K562 (cell line): Measurements from ENCODE around the gene ACSBG1. TPM values are rescaled to one million over a fixed set of nuclear protein-coding genes. Genes with fewer than 3 reads are reported as not detected.
A peak's percentile ranks its signal among the peaks of the same experiment; 100 is the strongest.

Experiments
- ATAC-seq: fragments of 200-7000 bp; cut with Tn5 transposase; 3 replicates; pipeline ENCODE4 v1.9.1; 2020; ENCODE audit warnings: moderate library complexity
- BruUV-seq: library from RNA; stranded (reverse); fragments of 400-500 nt; replicated peaks from 2 replicates; lab custom pipeline; 2021; lab: Mats Ljungman, UMichigan
- CTCF ChIA-PET: fragments of 300-600 bp; formaldehyde crosslinking; extraction: SDS; loops from one replicate; lab custom pipeline; 2021; ENCODE audit warnings: low intra/inter-chr PET ratio; lab: Yijun Ruan, JAX
- POLR2A ChIA-PET: fragments of 300-600, 350-650 bp; sonication (Branson Sonifier 250); formaldehyde crosslinking; extraction: SDS; loops from one replicate; lab custom pipeline; 2021; ENCODE audit warnings: antibody characterized with exemption, inconsistent platforms; lab: Yijun Ruan, JAX
- DNase-seq, 4 experiments: peaks; one replicate each; pipeline versions ENCODE4 v3.0.0 to v3.0.0-alpha.2; 2011 to 2018; ENCODE audit warnings: low spot score in 3 of 4, mixed read lengths in 3 of 4; ENCODE audit errors: extremely low read depth in 1 of 4
- FAIRE-seq: peaks from 2 replicates; lab custom pipeline; 2011; peaks lifted over from hg19 to GRCh38; lab: Jason Lieb, UNC
- H2AFZ ChIP-seq: 2 replicates; pipeline ENCODE4 v1.6.0; 2011; ENCODE audit warnings: low read depth, low read length, control low read depth, inconsistent platforms
- H3K27ac ChIP-seq: fragments of 200-600 bp; 3 replicates; pipeline ENCODE4 v1.8.0; 2011; ENCODE audit warnings: low read depth, mild to moderate bottlenecking, control low read depth, inconsistent platforms, low read length, moderate library complexity, mixed read lengths; ENCODE audit errors: extremely low read depth
- H3K27me3 ChIP-seq, 2 experiments: fragments of 300-600 bp in 1 of 2; 2 replicates in 1 of 2; 3 replicates in 1 of 2; pipeline versions ENCODE4 v1.6.0 to v1.8.0; 2011; ENCODE audit warnings: inconsistent platforms in 2 of 2, low read length in 2 of 2, mild to moderate bottlenecking in 1 of 2, mixed read lengths in 1 of 2, moderate library complexity in 1 of 2; ENCODE audit not compliant: control insufficient read depth in 2 of 2, insufficient read depth in 2 of 2
- H3K36me3 ChIP-seq: fragments of 300-600 bp; 3 replicates; pipeline ENCODE4 v1.8.0; 2011; ENCODE audit warnings: mild to moderate bottlenecking, low read length, inconsistent platforms; ENCODE audit not compliant: control insufficient read depth, insufficient read depth
- H3K4me1 ChIP-seq, 2 experiments: fragments of 200-600 bp in 1 of 2; replicated peaks in 1 of 2; 2 replicates in 1 of 2; 3 replicates in 1 of 2; pipeline versions ENCODE4 v1.5.1 to v1.8.0; 2011; ENCODE audit warnings: inconsistent platforms in 2 of 2, low read length in 2 of 2, mild to moderate bottlenecking in 1 of 2, mixed read lengths in 1 of 2, moderate library complexity in 1 of 2; ENCODE audit not compliant: control insufficient read depth in 2 of 2, insufficient read depth in 2 of 2
- H3K4me2 ChIP-seq: 2 replicates; pipeline ENCODE4 v1.6.1; 2011; ENCODE audit warnings: low read length, control low read depth, inconsistent platforms, mixed read lengths; ENCODE audit not compliant: insufficient read depth
- H3K4me3 ChIP-seq: fragments of 200-600 bp; sonication (generic), shearing (Covaris generic); 2 replicates; pipeline ENCODE4 v1.5.1; 2016; ENCODE audit warnings: control low read depth, inconsistent platforms
- H3K79me2 ChIP-seq: fragments of 200-600 bp; 3 replicates; pipeline ENCODE4 v1.8.0; 2011; ENCODE audit warnings: low read length, inconsistent platforms; ENCODE audit not compliant: control insufficient read depth, insufficient read depth
- H3K9ac ChIP-seq, 2 experiments: 2 replicates each; pipeline versions ENCODE4 v1.6.0 to v1.6.1; 2011; ENCODE audit warnings: low read depth in 2 of 2, low read length in 2 of 2, control low read depth in 1 of 2, inconsistent platforms in 1 of 2, mild to moderate bottlenecking in 1 of 2, mixed read lengths in 1 of 2; ENCODE audit not compliant: insufficient read depth in 1 of 2
- H3K9me1 ChIP-seq: one replicate; pipeline ENCODE4 v1.6.0; 2011; ENCODE audit warnings: inconsistent platforms, mild to moderate bottlenecking, low read length, moderate library complexity; ENCODE audit not compliant: control insufficient read depth, insufficient read depth
- H3K9me3 ChIP-seq: replicated peaks from 2 replicates; pipeline ENCODE4 v1.5.1; 2011; ENCODE audit warnings: low read depth, low read length, inconsistent platforms; ENCODE audit not compliant: control insufficient read depth, insufficient read depth
- H4K20me1 ChIP-seq: replicated peaks from 2 replicates; pipeline ENCODE4 v1.6.1; 2011; ENCODE audit warnings: low read length, inconsistent platforms, mixed read lengths; ENCODE audit not compliant: control insufficient read depth, insufficient read depth
- ARID3B ChIP-seq: fragments of 250-450 bp; sonication (Bioruptor Pico); IDR thresholded peaks from 2 replicates; pipeline ENCODE4 v1.4.0; 2020; ENCODE audit warnings: borderline replicate concordance
- GABPB1 ChIP-seq: sonication (generic); formaldehyde crosslinking; IDR thresholded peaks from 2 replicates; pipeline ENCODE4 v1.8.0; 2022; ENCODE audit warnings: mild to moderate bottlenecking, missing genetic modification reagents
- NONO ChIP-seq, 2 experiments: fragments of 200-400 bp in 1 of 2; fragments of 450-650 bp in 1 of 2; formaldehyde crosslinking in 1 of 2; IDR thresholded peaks; 2 replicates each; pipeline ENCODE4 v1.6.1; 2017; ENCODE audit warnings: low read depth in 2 of 2, mild to moderate bottlenecking in 2 of 2, moderate library complexity in 2 of 2, low read length in 1 of 2
- RREB1 ChIP-seq: fragments of 250-450 bp; sonication (Bioruptor Pico); IDR thresholded peaks from 2 replicates; pipeline ENCODE4 v1.4.0; 2020
- TFAP4 ChIP-seq: sonication (generic); formaldehyde crosslinking; IDR thresholded peaks from 2 replicates; pipeline ENCODE4 v1.8.0; 2022; ENCODE audit warnings: missing genetic modification reagents, mild to moderate bottlenecking, moderate library complexity, borderline replicate concordance
- WGBS: fragments of 100-300 bp; shearing (Covaris generic); methylation state at CpG from one replicate; pipeline ENCODE4 v1.1.6; 2016; ENCODE audit warnings: low coverage, mixed read lengths; ENCODE audit not compliant: insufficient coverage; ENCODE audit errors: missing lambda C conversion rate; 5-methylcytosine and 5-hydroxymethylcytosine counted together
- in situ Hi-C: fragments of 300-500 bp; cut with MboI; formaldehyde crosslinking; loops from 4 replicates; pipeline ENCODE4 v1.15.0; 2018; ENCODE audit warnings: inconsistent platforms, mixed read lengths
- intact Hi-C: fragments of 100-400 bp; cut with micrococcal nuclease; formaldehyde crosslinking; loops from 2 replicates; pipeline ENCODE4 v1.14.2; 2022
- polyA plus RNA-seq, 8 experiments: library from polyadenylated mRNA; depleted of rRNA in 4 of 8; stranded (reverse) in 5 of 8; unstranded in 3 of 8; fragments of >200 nt; fragmentation: Nextera tagmentation in 2 of 8; fragmentation: Illumina TruSeq in 1 of 8; extraction: Ambion mirVana in 2 of 8; extraction: Trizol in 1 of 8; gene quantifications; 2 replicates each; pipeline versions ENCODE4 v1.2.1 to v1.2.3, GENCODE V29; 2011 to 2014; ENCODE audit warnings: inconsistent platforms in 1 of 8, missing spikeins in 1 of 8
- total RNA-seq, 7 experiments: library from RNA; depleted of rRNA in 6 of 7; stranded (reverse); fragments of >200 nt in 6 of 7; fragmentation: Illumina TruSeq in 2 of 7; extraction: Trizol in 2 of 7; gene quantifications; 2 replicates each; pipeline versions ENCODE4 v1.2.1 to v1.2.3, GENCODE V29; 2011 to 2021; ENCODE audit warnings: low replicate concordance in 1 of 7

ACSBG1 gene
- total and polyA plus RNA-seq, 9 of the 15 experiments (the other 6 are each of a cell fraction or from before 2014, with no cell fraction given) = 0.36 to 6.4 (median 2.5) TPM

- no peak for TF ChIP-seq ARID3B (CRISPR knock-in tag)
Measured at GRCh38 chr15:78210349-78210717, 24.0 kb downstream of the ACSBG1 start (continued).

- TF ChIP-seq NONO (IDR thresholded peaks at IDR 0.05; ENCODE audit: low read depth in 2 of 2, low read length in 1 of 2) (no peak), RREB1 (CRISPR knock-in tag) (no peak), GABPB1 (CRISPR knock-in tag) (no peak), TFAP4 (CRISPR knock-in tag) (peak; percentile 85)
- no TSS peak for BruUV-seq
- Histone ChIP-seq H3K27ac (no peak overlapping the region), H3K4me2 (no peak overlapping the region), H4K20me1 (0 out of 2 replicates have a peak, but pooled peaks cover 3% of the 10 kb centered on the region), H3K4me1 (peaks cover 20% of the 10 kb centered on the region in 2 experiments; a peak in 4 of 5 replicates), H3K79me2 (no peaks in the 10 kb centered on the region), H3K4me3 (no peak overlapping the region), H3K36me3 (no peaks in the 10 kb centered on the region), H3K9me1 (no peaks in the 10 kb centered on the region), H3K27me3 (peaks cover 0 to 12% of the 10 kb centered on the region in 2 experiments; a peak in 2 of 5 replicates), H3K9ac (no peak overlapping the region), H3K9me3 (no peaks in the 10 kb centered on the region), H2AFZ (no peak overlapping the region)
- in situ Hi-C loops = no loop called here
- ChIA-PET CTCF (no interaction called here), POLR2A (interaction anchor here (0.6 to 1.2 kb wide), 3 partner anchors 11 to 188 kb away, joined by 3 read pairs; no protein-coding TSS in a partner anchor)
- no peak for ATAC-seq
- WGBS = 21% methylated on average over 7 of the region's 9 CpGs
- FAIRE-seq = peak; percentile 67
- intact Hi-C loops = no loop called here
- DNase-seq = no peak
Measured at GRCh38 chr15:78209646-78210348, 24.6 kb downstream of the ACSBG1 start.
